AG04450 (cell line): ENCODE results near the gene CCDC121. TPM values are rescaled to one million over a fixed set of nuclear protein-coding genes. Genes with fewer than 3 reads are reported as not detected.
"Not testable (repeated sequence)": the region's sequence is repeated elsewhere in the genome, so short reads cannot be mapped to it uniquely, and the experiment has no call there.

ENCODE experiments used
- CTCF ChIA-PET: fragments of 300-600, 350-600 bp; formaldehyde crosslinking; extraction: SDS; loops from one replicate; lab custom pipeline; 2022; ENCODE audit warnings: antibody characterized with exemption, inconsistent platforms; lab: Charles Lee
- POLR2A ChIA-PET: fragments of 350-600 bp; formaldehyde crosslinking; extraction: SDS; loops from one replicate; lab custom pipeline; 2021; ENCODE audit warnings: antibody characterized with exemption, inconsistent platforms; lab: Yijun Ruan, JAX
- DNase-seq: peaks from one replicate; pipeline ENCODE4 v3.0.0-alpha.2; 2011; ENCODE audit warnings: low read depth, low spot score
- H3K27ac ChIP-seq: one replicate; pipeline ENCODE4 v1.5.1; 2012; ENCODE audit warnings: low read depth, low read length, control low read depth
- H3K27me3 ChIP-seq: one replicate; pipeline ENCODE4 v1.6.0; 2012; ENCODE audit warnings: low read length; ENCODE audit not compliant: control insufficient read depth, insufficient read depth
- H3K4me3 ChIP-seq: 2 replicates; pipeline ENCODE4 v1.5.1; 2011; ENCODE audit warnings: mild to moderate bottlenecking, low read depth, low read length, control low read depth
- H3K9me3 ChIP-seq: 2 replicates; pipeline ENCODE4 v1.5.1; 2012; ENCODE audit warnings: low read length; ENCODE audit not compliant: control insufficient read depth, insufficient read depth
- CTCF ChIP-seq: IDR thresholded peaks from 2 replicates; pipeline ENCODE4 v1.5.1; 2011; ENCODE audit warnings: low read depth, low read length, control low read depth, inconsistent platforms
- polyA plus RNA-seq: library from polyadenylated mRNA; depleted of rRNA; stranded (reverse); fragments of >200 nt; gene quantifications from 2 replicates; pipeline ENCODE4 v1.2.3, GENCODE V29; 2011

CCDC121 gene
- polyA plus RNA-seq, 1 experiment, result 1.8 TPM

- H3K9me3 ChIP-seq, result no peaks in the 10 kb centered on the region
- TF ChIP-seq CTCF, result no peak
- peak overlapping the region; percentile 31 for H3K27ac ChIP-seq
- no peak overlapping the region for H3K4me3 ChIP-seq
- H3K27me3 ChIP-seq, result no peaks in the 10 kb centered on the region
- ChIA-PET POLR2A (no interaction called here), CTCF (no interaction called here)
- DNase-seq, result no peak
Observed at GRCh38 chr2:27606611-27607010, 22.2 kb downstream of the CCDC121 start.

- no peak for TF ChIP-seq CTCF
- POLR2A ChIA-PET, result interaction anchor here (0.6 to 0.7 kb wide), 2 partner anchors 23 to 216 kb away, joined by 3 read pairs; partner anchors contain the start of gene ZNF513
- CTCF ChIA-PET, result interaction anchor here (1.4 kb wide), 1 partner anchor 87 kb away, joined by 7 read pairs; no protein-coding TSS in a partner anchor
- no peak for DNase-seq
- no peak overlapping the region for H3K4me3 ChIP-seq
- no peak overlapping the region for H3K27ac ChIP-seq
- H3K27me3 ChIP-seq, result no peaks in the 10 kb centered on the region
- peaks cover 24% of the 10 kb centered on the region for H3K9me3 ChIP-seq
Observed at GRCh38 chr2:27596627-27597026, 32.2 kb downstream of the CCDC121 start.

- H3K27ac ChIP-seq, POLR2A ChIA-PET, H3K27me3 ChIP-seq, DNase-seq, CTCF ChIA-PET, H3K4me3 ChIP-seq: not testable (repeated sequence)
- peaks cover 27% of the 10 kb centered on the region for H3K9me3 ChIP-seq
Observed at GRCh38 chr2:27595412-27595811, 33.4 kb downstream of the CCDC121 start.

GRCh38 chr2:27594020-27594703 lies 34.6 kb downstream of the CCDC121 start:
- H3K4me3 ChIP-seq, H3K27ac ChIP-seq, DNase-seq, CTCF ChIA-PET, POLR2A ChIA-PET, H3K27me3 ChIP-seq: not testable (repeated sequence)
- H3K9me3 ChIP-seq, result peaks cover 27% of the 10 kb centered on the region

GRCh38 chr2:27593240-27593639 lies 35.6 kb downstream of the CCDC121 start:
- Histone ChIP-seq H3K27me3 (no peaks in the 10 kb centered on the region), H3K27ac (no peak overlapping the region), H3K4me3 (no peak overlapping the region), H3K9me3 (peaks cover 27% of the 10 kb centered on the region)
- TF ChIP-seq CTCF, result no peak
- ChIA-PET POLR2A (no interaction called here), CTCF (interaction anchor here (0.6 to 0.7 kb wide), 3 partner anchors 42 to 109 kb away, joined by 3 to 5 read pairs (median 5); no protein-coding TSS in a partner anchor)
- no peak for DNase-seq

- no peaks in the 10 kb centered on the region for H3K27me3 ChIP-seq
- H3K9me3 ChIP-seq, result peaks cover 27% of the 10 kb centered on the region
- CTCF ChIA-PET, result no interaction called here
- no peak overlapping the region for H3K27ac ChIP-seq
- POLR2A ChIA-PET, result interaction anchor here (0.6 to 1.3 kb wide), 2 partner anchors 9 to 1558 kb away, joined by 4 read pairs; partner anchors contain the start of genes RAB10 and ZNF512
- no peak overlapping the region for H3K4me3 ChIP-seq
- no peak for DNase-seq
- no peak for TF ChIP-seq CTCF
Observed at GRCh38 chr2:27591745-27592144, 37.1 kb downstream of the CCDC121 start.
